ENCODE data around the gene STK39. TPM values are rescaled to one million over a fixed set of nuclear protein-coding genes. Genes with fewer than 3 reads are reported as not detected.
"Not testable (repeated sequence)": the region's sequence is repeated elsewhere in the genome, so short reads cannot be mapped to it uniquely, and the experiment has no call there.

Gene STK39
- total RNA-seq, 1 experiment from 2014 or later = 15.9 TPM

DNA sequence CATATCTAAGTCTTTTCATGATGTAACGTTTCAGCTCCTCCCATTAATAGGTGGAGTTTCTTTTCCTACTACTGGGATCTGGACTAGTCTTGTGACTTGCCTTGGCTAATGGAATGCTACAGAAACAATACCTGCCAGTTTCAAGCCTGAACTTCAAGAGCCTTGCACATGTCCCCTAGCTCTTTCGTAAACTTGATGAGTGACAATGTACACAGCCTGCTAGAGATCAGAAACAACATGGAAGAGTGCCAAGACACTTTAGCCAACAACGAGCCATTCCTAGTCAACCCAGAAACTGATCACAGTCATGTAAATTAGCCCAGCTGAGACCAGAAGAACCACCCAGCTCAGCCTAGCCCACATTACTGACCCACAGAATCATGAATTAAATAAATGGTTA is 24.8 kb upstream of the STK39 start:
- Histone ChIP-seq H3K9me3 (ENCODE audit: low read depth, low read length, poor library complexity, severe bottlenecking) (no peaks in the 10 kb centered on the region), H3K27me3 (replicated peaks; ENCODE audit: insufficient read depth, low read depth, low read length, poor library complexity) (no peaks in the 10 kb centered on the region), H3K4me3 (ENCODE audit: low read depth, low read length, poor library complexity, severe bottlenecking) (no peak overlapping the region), H3K36me3 (ENCODE audit: insufficient read depth, low read length, poor library complexity, severe bottlenecking) (no peaks in the 10 kb centered on the region), H3K27ac (ENCODE audit: low read depth, low read length, poor library complexity, severe bottlenecking) (no peak overlapping the region), H3K4me1 (ENCODE audit: insufficient read depth, low read length, poor library complexity, severe bottlenecking) (no peaks in the 10 kb centered on the region)
- no TSS peak for BruUV-seq (replicated peaks)
- no peak for TF ChIP-seq EZH2 (IDR thresholded peaks at IDR 0.05; ENCODE audit: borderline replicate concordance, low read depth, low read length, poor library complexity, severe bottlenecking)
- TF ChIP-seq, protein P1, sequence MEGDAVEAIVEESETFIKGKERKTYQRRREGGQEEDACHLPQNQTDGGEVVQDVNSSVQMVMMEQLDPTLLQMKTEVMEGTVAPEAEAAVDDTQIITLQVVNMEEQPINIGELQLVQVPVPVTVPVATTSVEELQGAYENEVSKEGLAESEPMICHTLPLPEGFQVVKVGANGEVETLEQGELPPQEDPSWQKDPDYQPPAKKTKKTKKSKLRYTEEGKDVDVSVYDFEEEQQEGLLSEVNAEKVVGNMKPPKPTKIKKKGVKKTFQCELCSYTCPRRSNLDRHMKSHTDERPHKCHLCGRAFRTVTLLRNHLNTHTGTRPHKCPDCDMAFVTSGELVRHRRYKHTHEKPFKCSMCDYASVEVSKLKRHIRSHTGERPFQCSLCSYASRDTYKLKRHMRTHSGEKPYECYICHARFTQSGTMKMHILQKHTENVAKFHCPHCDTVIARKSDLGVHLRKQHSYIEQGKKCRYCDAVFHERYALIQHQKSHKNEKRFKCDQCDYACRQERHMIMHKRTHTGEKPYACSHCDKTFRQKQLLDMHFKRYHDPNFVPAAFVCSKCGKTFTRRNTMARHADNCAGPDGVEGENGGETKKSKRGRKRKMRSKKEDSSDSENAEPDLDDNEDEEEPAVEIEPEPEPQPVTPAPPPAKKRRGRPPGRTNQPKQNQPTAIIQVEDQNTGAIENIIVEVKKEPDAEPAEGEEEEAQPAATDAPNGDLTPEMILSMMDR (conservative IDR thresholded peaks at IDR 0.05; ENCODE audit: low read depth, low read length) = no peak
- intact Hi-C loops (cut with micrococcal nuclease; ENCODE audit: unreplicated experiment) = no loop called here
- CTCF ChIA-PET = no interaction called here
- POLR2A ChIA-PET (ENCODE audit: low non-redundant PET) = interaction anchor here (0.6 kb wide), 1 partner anchor 21 kb away, joined by 3 read pairs; no protein-coding TSS in a partner anchor
- peak; percentile 5 for DNase-seq (ENCODE audit: low spot score)

DNA sequence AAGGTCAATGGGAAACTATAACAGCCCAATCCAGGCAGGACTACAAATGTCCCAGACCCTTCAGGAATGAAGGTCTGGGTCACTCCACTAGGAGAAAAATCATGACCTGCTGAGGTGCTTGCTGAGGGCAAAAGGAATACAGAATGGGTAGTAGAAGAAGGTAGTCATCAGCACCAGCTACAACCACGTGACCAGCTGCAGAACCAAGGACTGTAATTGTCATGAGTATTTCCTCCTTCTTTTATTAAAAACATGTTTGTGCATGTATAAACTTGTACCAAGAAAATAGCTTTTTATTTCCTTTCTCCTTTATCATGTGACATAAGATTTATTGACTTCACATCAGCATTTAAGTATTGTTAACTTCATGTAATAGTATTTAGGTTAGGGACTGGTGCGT is 15.5 kb upstream of the STK39 start:
- H3K4me3 ChIP-seq (ENCODE audit: low read depth, low read length, poor library complexity, severe bottlenecking); H3K36me3 ChIP-seq (ENCODE audit: insufficient read depth, low read length, poor library complexity, severe bottlenecking); H3K27ac ChIP-seq (ENCODE audit: low read depth, low read length, poor library complexity, severe bottlenecking); intact Hi-C loops (cut with micrococcal nuclease; ENCODE audit: unreplicated experiment); H3K4me1 ChIP-seq (ENCODE audit: insufficient read depth, low read length, poor library complexity, severe bottlenecking); POLR2A ChIA-PET (ENCODE audit: low non-redundant PET); H3K27me3 ChIP-seq (replicated peaks; ENCODE audit: insufficient read depth, low read depth, low read length, poor library complexity); CTCF ChIA-PET; DNase-seq (ENCODE audit: low spot score); H3K9me3 ChIP-seq (ENCODE audit: low read depth, low read length, poor library complexity, severe bottlenecking); BruUV-seq (replicated peaks): not testable (repeated sequence)

DNA sequence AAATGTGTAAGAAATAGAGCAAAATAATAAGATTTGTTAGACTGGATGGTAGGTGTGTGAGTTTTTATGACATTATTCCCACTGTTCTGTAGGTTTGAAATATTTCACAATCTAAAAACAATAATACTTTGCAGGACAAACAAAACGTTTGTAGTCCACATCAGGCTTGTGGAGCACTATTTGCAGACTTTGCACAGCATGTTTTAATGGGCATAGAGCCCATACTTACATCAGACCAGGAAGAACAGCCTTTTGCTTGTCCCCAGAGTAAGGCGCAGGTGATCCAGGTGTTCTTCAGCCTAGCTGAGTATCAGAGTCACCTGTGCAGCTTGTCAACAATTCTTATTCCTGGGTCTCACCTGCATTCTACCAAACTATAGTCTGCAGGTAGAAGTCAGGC is 9.1 kb upstream of the STK39 start:
- intact Hi-C loops (cut with micrococcal nuclease; ENCODE audit: unreplicated experiment) = no loop called here
- POLR2A ChIA-PET (ENCODE audit: low non-redundant PET) = interaction anchor here (0.8 kb wide), 1 partner anchor 999 kb away, joined by 4 read pairs; no protein-coding TSS in a partner anchor
- no peaks in the 10 kb centered on the region for H3K36me3 ChIP-seq (ENCODE audit: insufficient read depth, low read length, poor library complexity, severe bottlenecking)
- no peak overlapping the region for H3K4me3 ChIP-seq (ENCODE audit: low read depth, low read length, poor library complexity, severe bottlenecking)
- no peaks in the 10 kb centered on the region for H3K27me3 ChIP-seq (replicated peaks; ENCODE audit: insufficient read depth, low read depth, low read length, poor library complexity)
- no peak for TF ChIP-seq EZH2 (IDR thresholded peaks at IDR 0.05; ENCODE audit: borderline replicate concordance, low read depth, low read length, poor library complexity, severe bottlenecking)
- TF ChIP-seq, protein P1 (conservative IDR thresholded peaks at IDR 0.05; ENCODE audit: low read depth, low read length) = no peak
- CTCF ChIA-PET = no interaction called here
- H3K4me1 ChIP-seq (ENCODE audit: insufficient read depth, low read length, poor library complexity, severe bottlenecking) = peaks cover 11% of the 10 kb centered on the region
- H3K27ac ChIP-seq (ENCODE audit: low read depth, low read length, poor library complexity, severe bottlenecking) = no peak overlapping the region
- H3K9me3 ChIP-seq (ENCODE audit: low read depth, low read length, poor library complexity, severe bottlenecking) = no peaks in the 10 kb centered on the region
- BruUV-seq (replicated peaks) = no TSS peak
- DNase-seq (ENCODE audit: low spot score) = no peak

DNA sequence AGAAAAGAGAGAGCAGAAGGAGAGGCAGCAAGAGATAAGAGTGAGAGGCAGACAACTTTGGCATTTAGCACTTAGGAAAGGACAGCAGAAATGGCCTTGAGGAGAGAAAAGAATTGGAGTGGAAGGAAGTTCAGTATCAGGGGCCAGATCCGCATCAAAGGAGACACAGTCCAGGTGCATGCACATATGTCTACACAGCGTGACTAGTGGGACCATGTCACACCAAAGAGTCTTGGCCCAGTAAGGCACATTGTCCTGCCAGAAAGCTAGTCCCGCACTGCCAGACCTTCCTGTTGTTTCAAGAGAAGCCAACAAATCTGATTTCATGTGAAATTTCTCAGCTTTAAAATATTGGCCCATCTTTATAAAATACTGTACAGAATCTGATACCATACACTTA is 8.5 kb upstream of the STK39 start:
- no peak for TF ChIP-seq EZH2 (IDR thresholded peaks at IDR 0.05; ENCODE audit: borderline replicate concordance, low read depth, low read length, poor library complexity, severe bottlenecking)
- TF ChIP-seq, protein P1 (conservative IDR thresholded peaks at IDR 0.05; ENCODE audit: low read depth, low read length) = no peak
- CTCF ChIA-PET = no interaction called here
- no peak for DNase-seq (ENCODE audit: low spot score)
- H3K27ac ChIP-seq (ENCODE audit: low read depth, low read length, poor library complexity, severe bottlenecking) = no peak overlapping the region
- no TSS peak for BruUV-seq (replicated peaks)
- no peaks in the 10 kb centered on the region for H3K27me3 ChIP-seq (replicated peaks; ENCODE audit: insufficient read depth, low read depth, low read length, poor library complexity)
- no peaks in the 10 kb centered on the region for H3K9me3 ChIP-seq (ENCODE audit: low read depth, low read length, poor library complexity, severe bottlenecking)
- H3K36me3 ChIP-seq (ENCODE audit: insufficient read depth, low read length, poor library complexity, severe bottlenecking) = no peaks in the 10 kb centered on the region
- H3K4me1 ChIP-seq (ENCODE audit: insufficient read depth, low read length, poor library complexity, severe bottlenecking) = peaks cover 11% of the 10 kb centered on the region
- POLR2A ChIA-PET (ENCODE audit: low non-redundant PET) = interaction anchor here (0.8 kb wide), 1 partner anchor 1000 kb away, joined by 4 read pairs; no protein-coding TSS in a partner anchor
- intact Hi-C loops (cut with micrococcal nuclease; ENCODE audit: unreplicated experiment) = no loop called here
- no peak overlapping the region for H3K4me3 ChIP-seq (ENCODE audit: low read depth, low read length, poor library complexity, severe bottlenecking)

Measured in A673 (cell line).